Measurements from ENCODE around the gene CYP1A1. TPM values are rescaled to one million over a fixed set of nuclear protein-coding genes. Genes with fewer than 3 reads are reported as not detected.

Gene CYP1A1, protein sequence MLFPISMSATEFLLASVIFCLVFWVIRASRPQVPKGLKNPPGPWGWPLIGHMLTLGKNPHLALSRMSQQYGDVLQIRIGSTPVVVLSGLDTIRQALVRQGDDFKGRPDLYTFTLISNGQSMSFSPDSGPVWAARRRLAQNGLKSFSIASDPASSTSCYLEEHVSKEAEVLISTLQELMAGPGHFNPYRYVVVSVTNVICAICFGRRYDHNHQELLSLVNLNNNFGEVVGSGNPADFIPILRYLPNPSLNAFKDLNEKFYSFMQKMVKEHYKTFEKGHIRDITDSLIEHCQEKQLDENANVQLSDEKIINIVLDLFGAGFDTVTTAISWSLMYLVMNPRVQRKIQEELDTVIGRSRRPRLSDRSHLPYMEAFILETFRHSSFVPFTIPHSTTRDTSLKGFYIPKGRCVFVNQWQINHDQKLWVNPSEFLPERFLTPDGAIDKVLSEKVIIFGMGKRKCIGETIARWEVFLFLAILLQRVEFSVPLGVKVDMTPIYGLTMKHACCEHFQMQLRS
- total RNA-seq (under 1 TPM in 2 of 9 donors, not detected in 7; 0.11 to 0.96 TPM), polyA plus RNA-seq (1 to 10 TPM in 1 of 3 donors, not detected in 2; 2.2 TPM)
- long read RNA-seq, donor 1: 0 reads
- long read RNA-seq, donor 2: 0 reads
- long read RNA-seq, donor 3: 0 reads
- long read RNA-seq, donor 4: 0 reads
- long read RNA-seq, donor 5: 0 reads
- long read RNA-seq, donor 6: 0 reads
- long read RNA-seq, donor 7: 0 reads
- long read RNA-seq, donor 8: 0 reads
- long read RNA-seq, donor 9: 0 reads
- long read RNA-seq, donor 10: 0 reads

DNA sequence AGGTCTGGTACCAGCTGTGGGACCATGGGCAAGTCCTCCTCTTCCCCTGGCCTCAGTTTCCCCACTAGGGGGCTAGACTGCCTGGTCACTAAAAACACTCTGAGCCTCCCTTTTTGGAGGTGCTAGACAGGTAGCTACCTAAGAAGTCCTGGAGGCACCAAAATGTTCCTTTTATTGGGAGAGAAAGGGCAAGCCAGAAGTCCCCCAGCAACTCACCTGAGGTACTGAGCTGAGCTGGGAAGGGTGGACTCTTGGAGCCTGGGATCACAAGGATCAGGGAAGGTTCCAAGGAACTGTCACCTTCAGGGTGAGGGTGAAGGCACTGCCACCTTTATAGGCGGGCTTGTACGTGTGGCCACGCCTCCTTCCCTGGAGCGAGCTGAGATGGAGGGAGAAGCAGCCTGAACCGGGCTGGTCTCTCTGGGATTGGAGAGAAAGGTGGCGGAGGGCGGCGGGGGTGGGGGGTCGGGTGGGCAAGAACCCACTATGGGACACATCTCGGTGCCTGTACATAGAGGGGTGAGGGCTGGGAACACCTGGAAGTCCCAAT, at the start of gene CYP1A1:
TSS of gene CYP1A1 (minus strand) at position 304 of the 550 bp plus-strand sequence. CDS start 2,431 bp downstream, outside the sequence.
- no peaks in the 10 kb centered on the region for H3K27me3 ChIP-seq
- H3K9me3 ChIP-seq (replicated peaks in 1 of 3): no peaks in the 10 kb centered on the region
- H3K36me3 ChIP-seq (replicated peaks in 1 of 2): no peaks in the 10 kb centered on the region
- peak within 1 kb of the TSS in 2 of 4 donors; percentile 20 to 58 for H3K4me3 ChIP-seq
- WGBS, 4 donors: 0 to 2% (median 0%) methylated on average over 4 to 10 of the region's 10 CpGs; no CpG with 5 or more reads in 1 of the 4 donors
- H3K27ac ChIP-seq: no peak within 1 kb of the TSS
- peaks cover 0 to 14% of the 10 kb centered on the region in 2 donors for H3K4me1 ChIP-seq (replicated peaks in 1 of 2)
- intact Hi-C loops (cut with DNase I): no loop called here
- TF ChIP-seq, protein P1, sequence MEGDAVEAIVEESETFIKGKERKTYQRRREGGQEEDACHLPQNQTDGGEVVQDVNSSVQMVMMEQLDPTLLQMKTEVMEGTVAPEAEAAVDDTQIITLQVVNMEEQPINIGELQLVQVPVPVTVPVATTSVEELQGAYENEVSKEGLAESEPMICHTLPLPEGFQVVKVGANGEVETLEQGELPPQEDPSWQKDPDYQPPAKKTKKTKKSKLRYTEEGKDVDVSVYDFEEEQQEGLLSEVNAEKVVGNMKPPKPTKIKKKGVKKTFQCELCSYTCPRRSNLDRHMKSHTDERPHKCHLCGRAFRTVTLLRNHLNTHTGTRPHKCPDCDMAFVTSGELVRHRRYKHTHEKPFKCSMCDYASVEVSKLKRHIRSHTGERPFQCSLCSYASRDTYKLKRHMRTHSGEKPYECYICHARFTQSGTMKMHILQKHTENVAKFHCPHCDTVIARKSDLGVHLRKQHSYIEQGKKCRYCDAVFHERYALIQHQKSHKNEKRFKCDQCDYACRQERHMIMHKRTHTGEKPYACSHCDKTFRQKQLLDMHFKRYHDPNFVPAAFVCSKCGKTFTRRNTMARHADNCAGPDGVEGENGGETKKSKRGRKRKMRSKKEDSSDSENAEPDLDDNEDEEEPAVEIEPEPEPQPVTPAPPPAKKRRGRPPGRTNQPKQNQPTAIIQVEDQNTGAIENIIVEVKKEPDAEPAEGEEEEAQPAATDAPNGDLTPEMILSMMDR (IDR thresholded peaks at IDR 0.05): no peak
- no peak for TF ChIP-seq POLR2A (IDR thresholded peaks at IDR 0.05)
- DNase-seq: peak in 4 of 7 donors; percentile 19 to 47 (median 30)

DNA sequence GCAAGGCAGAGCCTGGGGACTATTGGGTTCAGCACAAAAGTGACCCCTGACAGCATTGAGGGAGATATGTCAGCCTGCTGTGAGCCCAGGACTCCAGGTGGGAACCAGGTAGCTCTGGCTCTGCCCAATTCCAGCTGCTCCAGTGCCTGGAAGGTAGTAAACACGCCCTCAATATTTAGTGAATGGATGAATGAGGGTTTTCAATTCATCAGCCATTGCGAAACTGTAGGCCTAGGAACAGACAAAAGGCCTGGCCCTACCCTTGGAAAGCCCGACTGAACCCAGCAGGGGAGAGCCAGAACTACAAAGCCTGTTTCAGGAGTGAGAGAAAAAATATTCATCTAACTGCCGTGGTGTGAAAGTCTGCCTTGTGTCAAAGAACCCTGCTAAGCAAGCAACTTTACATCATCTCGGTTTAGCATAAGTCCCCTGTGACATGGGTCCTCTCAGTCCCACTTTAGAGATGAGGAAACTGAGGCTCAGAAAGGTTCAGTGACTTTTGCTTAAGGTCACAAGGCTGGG, 48.5 kb upstream of the CYP1A1 start:
- intact Hi-C loops (cut with DNase I): loop anchor here (5.0 kb wide), 2 partner anchors 64 to 179 kb away; no protein-coding TSS in a partner anchor
- no peak overlapping the region for H3K4me3 ChIP-seq
- DNase-seq: no peak
- WGBS, 4 donors: 57 to 82% (median 73%) methylated on average over 3 to 5 of the region's 5 CpGs
- H3K9me3 ChIP-seq (replicated peaks in 1 of 3): no peaks in the 10 kb centered on the region
- no peak overlapping the region for H3K27ac ChIP-seq
- TF ChIP-seq POLR2A (IDR thresholded peaks at IDR 0.05): no peak
- TF ChIP-seq, protein P1 (IDR thresholded peaks at IDR 0.05): no peak
- no peaks in the 10 kb centered on the region for H3K36me3 ChIP-seq (replicated peaks in 1 of 2)
- H3K27me3 ChIP-seq: no peaks in the 10 kb centered on the region
- peaks cover 0 to 8% of the 10 kb centered on the region in 2 donors for H3K4me1 ChIP-seq (replicated peaks in 1 of 2)

DNA sequence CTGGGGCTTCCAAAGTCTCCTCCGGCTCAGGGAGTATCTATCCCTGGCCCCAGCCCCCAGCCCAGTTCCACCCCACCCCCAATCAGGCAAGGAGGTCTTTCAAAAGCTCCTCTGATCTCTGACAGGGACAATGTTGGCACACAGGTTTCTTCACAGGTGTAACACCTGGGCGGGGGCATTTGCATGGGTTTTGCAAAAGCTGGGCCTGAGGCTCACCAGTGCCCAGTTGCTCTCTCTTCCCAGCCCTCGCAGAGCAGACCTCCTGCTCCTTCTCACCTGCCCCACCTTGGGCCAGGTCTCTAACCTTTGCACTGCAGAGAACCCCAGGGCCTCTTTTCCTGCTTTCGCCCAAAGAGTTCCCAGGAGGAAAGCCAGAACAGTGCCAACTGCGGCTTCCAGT, 48.0 kb upstream of the CYP1A1 start:
- Histone ChIP-seq H3K4me3 (no peak overlapping the region), H3K27me3 (no peaks in the 10 kb centered on the region), H3K4me1 (replicated peaks in 1 of 2) (peaks cover 0 to 8% of the 10 kb centered on the region in 2 donors), H3K36me3 (replicated peaks in 1 of 2) (no peaks in the 10 kb centered on the region), H3K27ac (no peak overlapping the region), H3K9me3 (replicated peaks in 1 of 3) (no peaks in the 10 kb centered on the region)
- peak in 1 of 7 donors; percentile 13 for DNase-seq
- TF ChIP-seq, protein P1 (IDR thresholded peaks at IDR 0.05): no peak
- no peak for TF ChIP-seq POLR2A (IDR thresholded peaks at IDR 0.05)
- 87 to 100% (median 97%) methylated on average over 3 to 5 of the region's 5 CpGs for WGBS, 4 donors
- intact Hi-C loops (cut with DNase I): loop anchor here (5.0 kb wide), 2 partner anchors 64 to 179 kb away; no protein-coding TSS in a partner anchor

All from adrenal gland (tissue), 19 donors.